Karpas-422 (cell line): ENCODE results near the gene PIK3R2. TPM values are rescaled to one million over a fixed set of nuclear protein-coding genes. Genes with fewer than 3 reads are reported as not detected.
A peak's percentile ranks its signal among the peaks of the same experiment; 100 is the strongest.

Source experiments
- DNase-seq: peaks from one replicate; pipeline ENCODE4 v3.0.0-alpha.2; 2015
- H2AFZ ChIP-seq: fragments of 200-600 bp; sonication (generic); 2 replicates; pipeline ENCODE4 v1.6.1; 2014; ENCODE audit warnings: antibody characterized with exemption, low read length, mixed read lengths
- H3K27ac ChIP-seq: fragments of 200-600 bp; sonication (generic); 2 replicates; pipeline ENCODE4 v1.5.1; 2014; ENCODE audit warnings: mild to moderate bottlenecking, low read length, moderate library complexity
- H3K27me3 ChIP-seq: fragments of 200-600 bp; sonication (generic); 2 replicates; pipeline ENCODE4 v1.6.1; 2014; ENCODE audit warnings: low read length, mixed read lengths
- H3K36me3 ChIP-seq: fragments of 200-600 bp; sonication (generic); 2 replicates; pipeline ENCODE4 v1.6.1; 2014; ENCODE audit warnings: low read length, mixed read lengths; ENCODE audit not compliant: insufficient read depth
- H3K4me1 ChIP-seq: fragments of 200-600 bp; sonication (generic); 2 replicates; pipeline ENCODE4 v1.6.1; 2014; ENCODE audit warnings: mild to moderate bottlenecking, low read length, mixed read lengths
- H3K4me2 ChIP-seq: fragments of 200-600 bp; sonication (generic); 2 replicates; pipeline ENCODE4 v1.6.1; 2014; ENCODE audit warnings: low read length, low read depth, mild to moderate bottlenecking; ENCODE audit not compliant: poor library complexity, severe bottlenecking
- H3K4me3 ChIP-seq: fragments of 200-600 bp; sonication (generic); 2 replicates; pipeline ENCODE4 v1.5.1; 2014; ENCODE audit warnings: mild to moderate bottlenecking, antibody characterized with exemption, low read length, mixed read lengths
- H3K79me2 ChIP-seq: fragments of 200-600 bp; sonication (generic); 2 replicates; pipeline ENCODE4 v1.6.1; 2014; ENCODE audit warnings: mild to moderate bottlenecking, low read length, mixed read lengths
- H3K9ac ChIP-seq: fragments of 200-600 bp; sonication (generic); 2 replicates; pipeline ENCODE4 v1.6.0; 2014; ENCODE audit warnings: low read length
- H3K9me2 ChIP-seq: fragments of 200-600 bp; sonication (generic), shearing (Covaris generic); replicated peaks from 2 replicates; pipeline ENCODE4 v1.6.0; 2014; ENCODE audit warnings: mild to moderate bottlenecking, low read length, moderate library complexity; ENCODE audit not compliant: insufficient read depth
- H3K9me3 ChIP-seq: fragments of 300-700, 200-600 bp; sonication (generic); 2 replicates; pipeline ENCODE4 v1.6.1; 2014; ENCODE audit warnings: low read length, mixed read lengths
- H4K20me1 ChIP-seq: fragments of 200-600 bp; sonication (generic); 2 replicates; pipeline ENCODE4 v1.6.1; 2014; ENCODE audit warnings: mild to moderate bottlenecking, antibody characterized with exemption, low read length, low read depth; ENCODE audit not compliant: insufficient read depth
- total RNA-seq: library from RNA; depleted of rRNA; stranded (reverse); fragments of >200 nt; shearing (Covaris generic); gene quantifications from 2 replicates; pipeline ENCODE4 v1.2.3, GENCODE V29; 2014; ENCODE audit warnings: low replicate concordance

The PIK3R2 gene
- total RNA-seq, 1 experiment from 2014 or later = 5.1 TPM

- H2AFZ ChIP-seq = peak overlapping the region; percentile 81
- peaks cover 4% of the 10 kb centered on the region; the same call in 1 of the 2 replicates for H4K20me1 ChIP-seq
- no peaks in the 10 kb centered on the region for H3K9me3 ChIP-seq
- peak overlapping the region; percentile 100 for H3K4me2 ChIP-seq
- no peaks in the 10 kb centered on the region for H3K36me3 ChIP-seq
- H3K27ac ChIP-seq = no peak overlapping the region
- no peaks in the 10 kb centered on the region for H3K27me3 ChIP-seq
- H3K9me2 ChIP-seq = no peaks in the 10 kb centered on the region
- H3K79me2 ChIP-seq = no peaks in the 10 kb centered on the region
- no peak for DNase-seq
- H3K4me1 ChIP-seq = peaks cover 29% of the 10 kb centered on the region
- peak overlapping the region; percentile 87 for H3K9ac ChIP-seq
- H3K4me3 ChIP-seq = peak overlapping the region; percentile 90
Measured at GRCh38 chr19:18110609-18111232, 42.2 kb upstream of the PIK3R2 start.

GRCh38 chr19:18112989-18113478 lies 39.9 kb upstream of the PIK3R2 start:
- peaks cover 4% of the 10 kb centered on the region; the same call in 1 of the 2 replicates for H4K20me1 ChIP-seq
- no peaks in the 10 kb centered on the region for H3K36me3 ChIP-seq
- H3K27ac ChIP-seq = no peak overlapping the region
- H3K9me2 ChIP-seq = no peaks in the 10 kb centered on the region
- H3K4me3 ChIP-seq = no peak overlapping the region
- no peak overlapping the region for H3K4me2 ChIP-seq
- peaks cover 28% of the 10 kb centered on the region for H3K4me1 ChIP-seq
- H2AFZ ChIP-seq = no peak overlapping the region
- peaks cover under 1% of the 10 kb centered on the region; the same call in 1 of the 2 replicates for H3K79me2 ChIP-seq
- no peaks in the 10 kb centered on the region for H3K27me3 ChIP-seq
- no peak overlapping the region for H3K9ac ChIP-seq
- DNase-seq = peak; percentile 91
- H3K9me3 ChIP-seq = no peaks in the 10 kb centered on the region

- DNase-seq = no peak
- Histone ChIP-seq H3K4me1 (peaks cover 33% of the 10 kb centered on the region), H4K20me1 (peaks cover 4% of the 10 kb centered on the region; the same call in 1 of the 2 replicates), H3K36me3 (no peaks in the 10 kb centered on the region), H3K9me3 (no peaks in the 10 kb centered on the region), H3K9me2 (no peaks in the 10 kb centered on the region), H3K27me3 (no peaks in the 10 kb centered on the region), H3K9ac (no peak overlapping the region), H3K79me2 (peaks cover 8% of the 10 kb centered on the region), H3K4me2 (no peak overlapping the region), H3K27ac (no peak overlapping the region), H3K4me3 (no peak overlapping the region), H2AFZ (no peak overlapping the region)
Measured at GRCh38 chr19:18113827-18114226, 39.1 kb upstream of the PIK3R2 start.

- no peak overlapping the region for H3K9ac ChIP-seq
- no peaks in the 10 kb centered on the region for H3K9me2 ChIP-seq
- no peak for DNase-seq
- H3K4me2 ChIP-seq = no peak overlapping the region
- H2AFZ ChIP-seq = no peak overlapping the region
- H3K4me3 ChIP-seq = no peak overlapping the region
- peaks cover 36% of the 10 kb centered on the region for H3K4me1 ChIP-seq
- H4K20me1 ChIP-seq = no peaks in the 10 kb centered on the region; the same call in 1 of the 2 replicates
- no peak overlapping the region for H3K27ac ChIP-seq
- H3K79me2 ChIP-seq = peaks cover 15% of the 10 kb centered on the region
- H3K9me3 ChIP-seq = no peaks in the 10 kb centered on the region
- no peaks in the 10 kb centered on the region for H3K27me3 ChIP-seq
- no peaks in the 10 kb centered on the region for H3K36me3 ChIP-seq
Measured at GRCh38 chr19:18114483-18114882, 38.5 kb upstream of the PIK3R2 start.

- H3K9ac ChIP-seq = peak overlapping the region; percentile 55
- H3K27me3 ChIP-seq = no peaks in the 10 kb centered on the region
- H3K4me2 ChIP-seq = peak overlapping the region; percentile 80
- H3K9me3 ChIP-seq = no peaks in the 10 kb centered on the region
- peaks cover 3% of the 10 kb centered on the region; the same call in 1 of the 2 replicates for H3K36me3 ChIP-seq
- no peaks in the 10 kb centered on the region for H4K20me1 ChIP-seq
- H3K4me3 ChIP-seq = peak overlapping the region; percentile 65
- H3K9me2 ChIP-seq = no peaks in the 10 kb centered on the region
- peaks cover 30% of the 10 kb centered on the region for H3K4me1 ChIP-seq
- no peak for DNase-seq
- peaks cover 22% of the 10 kb centered on the region for H3K79me2 ChIP-seq
- 0 out of 2 replicates have a peak overlapping the region, but pooled peaks have one; percentile 72 for H2AFZ ChIP-seq
- no peak overlapping the region for H3K27ac ChIP-seq
Measured at GRCh38 chr19:18117364-18117691, 35.6 kb upstream of the PIK3R2 start.

GRCh38 chr19:18117692-18118378 lies 35.1 kb upstream of the PIK3R2 start:
- peak overlapping the region; percentile 90 for H3K4me3 ChIP-seq
- H3K4me2 ChIP-seq = peak overlapping the region; percentile 84
- H3K36me3 ChIP-seq = peaks cover 3% of the 10 kb centered on the region; the same call in 1 of the 2 replicates
- H3K4me1 ChIP-seq = peaks cover 30% of the 10 kb centered on the region
- H3K9ac ChIP-seq = peak overlapping the region; percentile 86
- H3K79me2 ChIP-seq = peaks cover 22% of the 10 kb centered on the region
- H3K27ac ChIP-seq = 0 out of 2 replicates have a peak overlapping the region, but pooled peaks have one; percentile 41
- H2AFZ ChIP-seq = peak overlapping the region; percentile 72; the same call in 1 of the 2 replicates
- peak; percentile 98 for DNase-seq
- no peaks in the 10 kb centered on the region for H3K27me3 ChIP-seq
- H3K9me3 ChIP-seq = no peaks in the 10 kb centered on the region
- H4K20me1 ChIP-seq = no peaks in the 10 kb centered on the region
- H3K9me2 ChIP-seq = no peaks in the 10 kb centered on the region

- peak overlapping the region; percentile 25; the same call in 1 of the 2 replicates for H2AFZ ChIP-seq
- H3K27me3 ChIP-seq = no peaks in the 10 kb centered on the region
- H3K4me3 ChIP-seq = peak overlapping the region; percentile 90
- H3K4me1 ChIP-seq = peaks cover 30% of the 10 kb centered on the region
- peaks cover 22% of the 10 kb centered on the region for H3K79me2 ChIP-seq
- H3K9ac ChIP-seq = peak overlapping the region; percentile 86
- no peaks in the 10 kb centered on the region for H3K9me2 ChIP-seq
- DNase-seq = no peak
- peak overlapping the region; percentile 84 for H3K4me2 ChIP-seq
- peaks cover 3% of the 10 kb centered on the region; the same call in 1 of the 2 replicates for H3K36me3 ChIP-seq
- peak overlapping the region; percentile 41 for H3K27ac ChIP-seq
- no peaks in the 10 kb centered on the region for H4K20me1 ChIP-seq
- H3K9me3 ChIP-seq = no peaks in the 10 kb centered on the region
Measured at GRCh38 chr19:18118420-18119012, 34.4 kb upstream of the PIK3R2 start.
